Retina (tissue), 1 donor: ENCODE results near the gene PORCN.

ENCODE experiments used
- DNase-seq: peaks from one replicate; pipeline ENCODE4 v3.0.0-alpha.2; 2016

PORCN gene

DNA sequence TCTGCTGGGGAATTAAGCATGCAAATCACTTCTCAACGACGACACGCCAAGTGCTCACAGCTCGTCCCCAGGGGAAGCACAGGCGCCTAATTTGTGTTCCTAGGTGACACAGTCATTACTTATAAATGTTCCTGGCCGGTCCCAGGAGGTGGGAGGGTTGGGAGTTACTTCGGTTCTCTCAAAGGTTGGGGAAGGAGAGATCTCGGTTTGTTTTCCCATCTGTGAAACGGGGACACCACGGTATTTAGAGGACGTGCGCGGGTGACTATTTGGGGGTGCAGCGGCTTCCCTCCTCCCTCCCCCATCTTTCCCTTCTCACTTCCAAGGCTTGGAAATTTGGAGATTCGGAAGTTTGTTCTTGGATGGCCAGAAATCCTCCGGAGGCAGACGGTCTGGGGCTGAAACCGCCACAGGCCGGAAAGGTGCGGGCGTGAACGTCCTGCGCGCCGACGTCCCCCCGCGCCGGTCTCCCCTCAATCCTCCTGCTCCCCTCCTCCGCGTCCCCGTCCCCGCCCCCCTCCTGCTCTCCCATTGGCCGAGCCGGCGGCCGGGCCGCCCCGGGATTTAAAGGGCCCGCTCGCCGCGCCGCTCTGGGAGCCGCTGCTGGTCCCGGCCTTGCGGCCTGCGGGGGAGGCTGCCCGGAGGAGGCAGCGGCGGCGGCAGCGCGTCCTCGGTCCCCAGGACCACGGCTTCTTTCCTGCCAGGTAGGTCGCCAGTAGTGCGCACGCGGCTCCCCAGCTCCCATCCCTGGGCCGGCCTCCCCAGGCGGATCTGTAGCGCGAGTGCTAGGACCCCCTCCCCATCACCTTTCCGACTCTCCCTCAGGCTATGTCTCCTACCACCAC, at the start of gene PORCN:
PORCN (plus strand) TSS at position 593 of the 845 bp plus-strand sequence. CDS start 829 bp downstream, outside the sequence.
- peak; percentile 71 for DNase-seq

DNA sequence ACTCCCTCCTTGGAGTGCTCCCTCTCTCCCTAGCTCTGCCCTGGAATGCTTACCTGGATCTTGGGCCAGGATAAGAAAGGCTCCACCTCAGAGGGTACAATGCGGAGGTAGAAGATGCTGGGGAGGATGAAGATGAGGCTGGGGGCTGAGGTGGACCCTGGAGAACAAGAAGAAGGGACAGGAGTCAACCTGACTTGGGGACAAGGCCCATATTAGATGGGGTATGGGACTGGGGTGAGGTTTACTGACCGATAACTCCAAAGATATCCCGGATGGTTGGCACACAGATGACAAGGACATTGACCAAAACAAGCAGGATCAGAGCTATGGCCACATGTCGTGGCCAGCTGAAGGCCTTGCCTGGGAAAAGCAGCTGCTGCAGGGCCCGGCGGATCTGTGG, 49.3 kb upstream of the PORCN start:
- no peak for DNase-seq

- DNase-seq = no peak
These were observed 48.8 kb upstream of the PORCN start for GRCh38 chrX:48460031-48460430.

DNA sequence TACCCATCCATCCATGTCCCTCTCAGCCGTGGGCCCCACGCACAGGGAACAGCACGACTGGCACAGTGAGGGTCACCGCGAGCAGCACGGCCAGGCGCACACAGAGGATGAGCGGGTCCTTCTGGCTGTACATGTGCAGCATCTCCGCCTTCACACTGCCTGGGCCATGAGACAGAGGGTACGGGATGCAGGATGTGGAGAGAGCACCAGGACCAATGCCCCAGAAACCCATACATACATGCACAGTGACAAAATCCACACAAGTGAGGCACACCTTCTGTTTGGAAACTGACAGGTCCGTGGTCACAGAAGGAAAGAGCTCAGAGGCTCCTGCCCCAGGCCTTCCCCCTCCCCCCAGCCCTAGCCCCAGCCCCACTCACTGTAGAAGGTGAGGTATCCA, 48.2 kb upstream of the PORCN start:
- no peak for DNase-seq

- no peak for DNase-seq
These were observed 47.0 kb upstream of the PORCN start for GRCh38 chrX:48461830-48462229.

- DNase-seq = no peak
These were observed 43.4 kb upstream of the PORCN start for GRCh38 chrX:48465336-48465933.

DNA sequence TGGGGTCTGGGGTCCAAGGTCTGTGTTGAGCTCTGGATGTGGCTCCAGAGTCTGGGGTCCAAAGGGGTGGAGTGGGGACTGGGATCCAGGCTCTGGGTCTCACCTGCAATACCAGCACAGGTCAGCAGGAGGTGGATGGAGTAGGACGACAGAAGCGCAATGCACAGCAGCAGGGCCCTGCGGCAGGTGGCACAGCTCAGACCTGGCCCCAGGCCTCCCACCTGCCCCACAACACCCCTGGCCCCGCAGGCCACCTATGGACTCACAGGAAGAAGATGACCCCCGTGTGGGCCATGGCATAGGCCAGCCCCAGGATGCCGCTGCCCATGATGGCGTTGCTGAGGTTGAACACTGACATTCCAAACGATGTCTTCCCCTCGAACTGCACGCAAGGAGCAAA, 42.1 kb upstream of the PORCN start:
- no peak for DNase-seq

GRCh38 chrX:48467281-48467761, 41.5 kb upstream of the PORCN start:
- no peak for DNase-seq

GRCh38 chrX:48468247-48468671, 40.5 kb upstream of the PORCN start:
- no peak for DNase-seq

DNA sequence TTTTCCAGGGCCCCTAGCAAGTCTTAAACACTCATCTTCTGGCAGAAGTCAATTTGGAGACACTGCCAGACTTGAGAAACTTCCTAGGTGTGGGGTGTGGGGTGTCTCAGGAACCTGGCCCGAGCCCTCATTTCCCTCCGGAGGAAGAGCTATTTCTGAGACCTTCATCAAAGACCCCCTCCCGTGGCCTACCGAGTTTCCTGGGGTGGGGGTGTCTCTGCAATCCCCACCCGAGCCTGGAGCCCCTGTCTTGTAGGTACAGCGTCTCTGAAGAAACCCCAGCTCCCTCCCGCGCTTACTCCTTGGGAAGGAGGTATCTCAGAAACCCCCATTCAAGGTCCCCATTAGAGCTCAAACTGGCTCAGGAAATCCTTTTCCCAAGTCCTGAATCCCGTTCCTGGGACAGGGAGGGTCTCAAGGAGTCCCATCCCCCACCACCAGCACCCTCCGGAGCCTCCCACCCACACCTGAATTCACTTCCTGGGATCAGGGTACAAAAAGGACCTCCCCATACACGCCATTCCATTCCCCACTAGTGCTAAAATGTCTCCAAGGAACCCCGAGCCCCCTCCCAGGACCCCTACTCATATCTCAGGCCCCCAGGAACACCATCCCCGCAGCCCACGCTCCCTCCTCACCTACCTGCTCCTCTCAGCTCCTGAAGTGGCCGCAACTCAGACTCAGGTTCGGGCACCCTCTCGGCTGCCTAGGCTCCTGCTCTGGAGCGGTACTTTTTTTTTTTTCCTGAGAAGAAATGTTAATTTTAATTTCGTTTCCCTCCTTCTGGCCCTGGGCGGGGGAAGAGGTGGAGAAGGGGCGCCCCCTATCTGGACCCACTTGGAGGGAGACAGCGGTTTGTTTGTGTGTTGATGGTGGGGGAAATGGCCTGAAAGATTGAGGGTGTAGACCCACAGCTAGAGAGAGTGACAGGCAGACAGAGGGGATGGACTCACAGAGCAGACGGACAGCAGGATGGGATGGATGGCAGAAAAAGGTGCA, 39.8 kb upstream of the PORCN start:
- DNase-seq = no peak

GRCh38 chrX:48470110-48470832, 38.5 kb upstream of the PORCN start, which contains the start of gene SLC38A5:
Gene SLC38A5, minus strand, starts transcription at chrX:48470260. Its CDS starts 2,336 bp downstream, at chrX:48467924.
- DNase-seq = no peak

- no peak for DNase-seq
These were observed 38.0 kb upstream of the PORCN start for GRCh38 chrX:48470833-48471118.

DNA sequence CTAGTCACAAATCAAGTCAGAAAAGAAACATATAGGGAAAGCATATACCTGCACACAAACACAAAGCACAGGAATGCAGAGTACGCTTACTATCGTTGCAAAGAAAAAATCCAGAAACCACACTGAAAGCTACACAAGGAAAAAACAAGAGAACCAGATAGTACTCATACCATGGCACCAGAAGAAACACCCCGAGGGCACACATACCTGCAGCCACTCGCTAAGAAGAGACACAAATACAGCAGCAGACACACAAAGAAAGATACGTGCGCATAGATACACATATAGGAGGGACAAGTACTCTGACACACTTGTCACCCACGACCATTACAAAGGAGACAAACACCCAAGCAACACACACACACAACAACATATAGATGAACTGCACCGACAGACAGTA, 37.3 kb upstream of the PORCN start:
- DNase-seq = no peak

- no peak for DNase-seq
These were observed 36.6 kb upstream of the PORCN start for GRCh38 chrX:48472225-48472624.

- no peak for DNase-seq
These were observed 35.7 kb upstream of the PORCN start for GRCh38 chrX:48472851-48473703.

DNA sequence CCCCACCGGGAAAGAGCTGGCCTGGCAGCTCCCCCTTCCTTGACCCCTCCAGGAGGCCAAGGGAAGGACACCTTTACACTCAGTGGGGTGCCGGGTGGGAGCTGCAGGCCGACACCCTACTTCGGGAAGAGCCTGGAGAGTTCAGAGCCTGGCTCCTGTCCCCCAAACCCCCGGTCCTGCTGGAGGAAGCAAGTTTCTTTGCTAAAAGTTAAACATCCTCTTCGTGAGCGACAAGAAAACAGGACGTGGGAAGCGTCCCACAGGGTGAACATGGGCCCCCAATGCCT, 35.1 kb upstream of the PORCN start:
- DNase-seq = no peak

- no peak for DNase-seq
These were observed 34.7 kb upstream of the PORCN start for GRCh38 chrX:48474127-48474526.

DNA sequence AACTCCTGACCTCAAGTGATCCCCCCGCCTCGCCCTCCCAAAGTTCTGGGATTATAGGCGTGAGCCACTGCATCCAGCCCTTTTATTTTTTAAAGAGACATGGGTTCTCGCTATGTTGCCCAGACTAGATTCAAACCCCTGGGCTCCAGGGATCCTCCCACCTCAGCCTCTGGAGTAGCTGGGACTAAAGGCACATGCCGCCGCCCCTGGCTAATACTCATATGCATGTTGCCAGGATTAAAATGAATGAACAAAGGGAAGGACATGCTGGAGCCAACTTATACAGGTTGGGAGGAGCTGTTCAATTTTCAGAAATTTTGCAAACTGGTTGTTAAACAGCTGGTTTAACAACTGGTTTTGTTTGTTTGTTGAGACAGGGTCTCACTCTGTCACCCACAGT, 34.2 kb upstream of the PORCN start:
- no peak for DNase-seq

DNA sequence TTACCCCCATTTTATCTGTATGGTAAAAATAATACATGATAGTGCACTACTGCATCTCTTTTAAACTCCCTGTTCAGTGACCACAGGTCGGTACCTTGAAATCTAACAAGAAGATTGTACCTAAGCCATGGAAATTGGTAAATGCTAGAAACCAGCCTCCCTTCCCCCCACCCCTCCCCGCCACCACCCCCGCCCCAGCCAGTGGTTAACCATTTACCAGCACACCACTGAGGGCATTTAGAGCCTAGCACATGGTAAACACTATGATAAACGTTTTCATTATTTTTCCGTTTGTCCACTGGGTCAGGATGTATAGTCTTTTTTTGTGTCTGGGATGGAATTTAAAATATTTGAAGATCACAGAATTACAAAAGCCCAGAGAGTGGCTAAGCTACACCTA, 33.5 kb upstream of the PORCN start:
- DNase-seq = no peak

GRCh38 chrX:48475774-48476577, 32.8 kb upstream of the PORCN start, which contains the start of gene FTSJ1:
Gene FTSJ1, plus strand, starts transcription at chrX:48476199. Its CDS starts 1,849 bp downstream, at chrX:48478048.
- DNase-seq = peak; percentile 90

DNA sequence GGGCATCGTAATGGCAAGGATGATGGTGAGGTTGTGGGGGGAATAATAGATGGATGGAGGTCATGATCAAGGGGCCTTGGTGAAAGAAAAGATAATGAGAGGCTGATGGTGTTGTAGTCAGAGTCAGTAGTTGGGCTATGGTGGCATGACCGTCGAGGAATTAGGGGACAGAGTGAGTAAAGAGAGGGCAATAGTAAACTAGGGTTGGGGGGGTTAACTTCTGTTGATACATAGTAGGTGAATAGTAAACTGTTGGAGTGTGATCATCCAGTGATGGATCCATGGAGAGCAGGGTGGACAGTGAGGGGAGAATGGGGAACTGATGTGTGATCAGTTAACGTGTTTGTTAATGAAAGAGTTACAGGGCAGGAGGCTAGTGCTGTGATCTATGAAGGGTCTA, 31.9 kb upstream of the PORCN start:
- DNase-seq = no peak
